HCT116 (cell line): ENCODE data around the gene FAM185A. TPM values are rescaled to one million over a fixed set of nuclear protein-coding genes. Genes with fewer than 3 reads are reported as not detected.

Source experiments
- ATAC-seq: fragments of 200-7000 bp; cut with Tn5 transposase; 2 replicates; pipeline ENCODE4 v1.9.1; 2020; ENCODE audit warnings: mild to moderate bottlenecking, moderate library complexity
- BruUV-seq: library from RNA; stranded (reverse); fragments of 400-500 nt; replicated peaks from 2 replicates; lab custom pipeline; 2021; lab: Mats Ljungman, UMichigan
- CTCF ChIA-PET: fragments of 300-600 bp; sonication (Branson Sonifier 250); formaldehyde crosslinking; loops from one replicate; lab custom pipeline; 2021; ENCODE audit warnings: antibody characterized with exemption; lab: Charles Lee
- POLR2A ChIA-PET: fragments of 300-600, 350-600 bp; sonication (Branson Sonifier 250); formaldehyde crosslinking; loops from one replicate; lab custom pipeline; 2021; ENCODE audit warnings: antibody characterized with exemption; lab: Charles Lee
- RAD21 ChIA-PET, 2 experiments: fragments of 300-600 bp; sonication (Branson Sonifier 250); formaldehyde crosslinking; loops; one replicate each; lab custom pipeline; 2023; ENCODE audit warnings: low total read pairs in 2 of 2; ENCODE audit not compliant: uncharacterized antibody in 2 of 2, unreplicated experiment in 2 of 2, low non-redundant PET in 1 of 2; lab: Charles Lee
- DNase-seq: peaks from one replicate; pipeline ENCODE4 v3.0.0-alpha.2; 2010; ENCODE audit warnings: low read depth, low spot score
- H2AFZ ChIP-seq: fragments of 200-600 bp; shearing (Covaris generic), sonication (generic); 2 replicates; pipeline ENCODE4 v1.6.1; 2017; ENCODE audit warnings: low read depth, mixed run types, mixed read lengths, antibody characterized with exemption, low read length; ENCODE audit not compliant: poor library complexity, severe bottlenecking
- H3K27ac ChIP-seq: 2 replicates; pipeline ENCODE4 v1.5.1; 2012; ENCODE audit warnings: low read depth, low read length
- H3K27me3 ChIP-seq: fragments of 200-600 bp; sonication (generic); 2 replicates; pipeline ENCODE4 v1.6.1; 2016; ENCODE audit warnings: mixed run types, low read length, mixed read lengths; ENCODE audit not compliant: insufficient read depth
- H3K36me3 ChIP-seq, 2 experiments: fragments of 200-500 bp in 1 of 2; fragments of 200-600 bp in 1 of 2; sonication (Bioruptor generic) in 1 of 2; sonication (generic) in 1 of 2; 2 replicates each; pipeline versions ENCODE4 v1.5.1 to v1.6.1; 2014 to 2016; ENCODE audit warnings: low read length in 2 of 2, inconsistent platforms in 1 of 2, mixed read lengths in 1 of 2, mixed run types in 1 of 2; ENCODE audit not compliant: insufficient read depth in 2 of 2, control insufficient read depth in 1 of 2
- H3K4me1 ChIP-seq, 2 experiments: fragments of 200-600 bp in 1 of 2; sonication (generic) in 1 of 2; 2 replicates each; pipeline versions ENCODE4 v1.5.1 to v1.6.1; 2012 to 2017; ENCODE audit warnings: low read length in 2 of 2, inconsistent platforms in 1 of 2, mild to moderate bottlenecking in 1 of 2, mixed read lengths in 1 of 2, mixed run types in 1 of 2, moderate library complexity in 1 of 2; ENCODE audit not compliant: insufficient read depth in 2 of 2, control insufficient read depth in 1 of 2
- H3K4me2 ChIP-seq: fragments of 200-600 bp; sonication (generic); 2 replicates; pipeline ENCODE4 v1.6.1; 2017; ENCODE audit warnings: mixed run types, low read length, mixed read lengths
- H3K4me3 ChIP-seq, 2 experiments: fragments of 200-600 bp in 1 of 2; sonication (generic) in 1 of 2; replicated peaks in 1 of 2; 2 replicates each; pipeline ENCODE4 v1.5.1; 2011 to 2016; ENCODE audit warnings: low read length in 2 of 2, control low read depth in 1 of 2, low read depth in 1 of 2, mild to moderate bottlenecking in 1 of 2, mixed read lengths in 1 of 2, mixed run types in 1 of 2
- H3K79me2 ChIP-seq: fragments of 200-600 bp; sonication (generic); 2 replicates; pipeline ENCODE4 v1.6.1; 2017; ENCODE audit warnings: mild to moderate bottlenecking, mixed run types, low read length, moderate library complexity, mixed read lengths; ENCODE audit not compliant: insufficient read depth
- H3K9ac ChIP-seq: fragments of 200-600 bp; sonication (generic); 2 replicates; pipeline ENCODE4 v1.6.1; 2016; ENCODE audit warnings: low read length, mixed read lengths
- H3K9me2 ChIP-seq: fragments of 200-600 bp; sonication (generic), shearing (Covaris generic); 2 replicates; pipeline ENCODE4 v1.6.1; 2017; ENCODE audit warnings: mixed run types, mild to moderate bottlenecking, moderate library complexity; ENCODE audit not compliant: insufficient read depth
- H3K9me3 ChIP-seq, 2 experiments: fragments of 200-500 bp in 1 of 2; fragments of 200-600 bp in 1 of 2; sonication (Bioruptor generic) in 1 of 2; sonication (generic) in 1 of 2; 2 replicates each; pipeline ENCODE4 v1.6.1; 2014 to 2017; ENCODE audit warnings: low read length in 2 of 2, mixed read lengths in 2 of 2, inconsistent platforms in 1 of 2, low read depth in 1 of 2, mild to moderate bottlenecking in 1 of 2, mixed run types in 1 of 2, moderate library complexity in 1 of 2; ENCODE audit not compliant: control insufficient read depth in 1 of 2, insufficient read depth in 1 of 2
- H4K20me1 ChIP-seq: fragments of 200-600 bp; sonication (generic), shearing (Covaris generic); 2 replicates; pipeline ENCODE4 v1.6.1; 2017; ENCODE audit warnings: mixed run types, mild to moderate bottlenecking, moderate library complexity; ENCODE audit not compliant: insufficient read depth
- CBX3 ChIP-seq: IDR thresholded peaks from 2 replicates; pipeline ENCODE4 v1.6.1; 2012; ENCODE audit warnings: low read depth
- CEBPB ChIP-seq: IDR thresholded peaks from 2 replicates; pipeline ENCODE4 v1.6.1; 2012; ENCODE audit warnings: low read depth
- ELF1 ChIP-seq: IDR thresholded peaks from 2 replicates; pipeline ENCODE4 v1.6.1; 2012; ENCODE audit warnings: low read depth, borderline replicate concordance
- EZH2 ChIP-seq: fragments of 200-600 bp; sonication (generic); IDR thresholded peaks from 2 replicates; pipeline ENCODE4 v1.6.1; 2017; ENCODE audit warnings: antibody characterized with exemption, mixed run types
- EZH2phosphoT487 ChIP-seq: fragments of 200-600 bp; IDR thresholded peaks from 2 replicates; pipeline ENCODE4 v1.6.1; 2018; ENCODE audit warnings: antibody characterized with exemption, borderline replicate concordance
- FOSL1 ChIP-seq: IDR thresholded peaks from 2 replicates; pipeline ENCODE4 v1.6.1; 2012; ENCODE audit warnings: low read depth
- JUND ChIP-seq: IDR thresholded peaks from 2 replicates; pipeline ENCODE4 v1.6.1; 2012
- POLR2A ChIP-seq: IDR thresholded peaks from 2 replicates; pipeline ENCODE4 v1.7.0; 2011; ENCODE audit warnings: borderline replicate concordance; ENCODE audit not compliant: insufficient read depth, insufficient read length; ENCODE audit errors: extremely low read depth
- POLR2AphosphoS5 ChIP-seq: IDR thresholded peaks from 2 replicates; pipeline ENCODE4 v1.6.1; 2011; ENCODE audit warnings: mild to moderate bottlenecking, low read depth, low read length, moderate library complexity
- RAD21 ChIP-seq: IDR thresholded peaks from 2 replicates; pipeline ENCODE4 v1.6.1; 2012; ENCODE audit warnings: low read depth, mild to moderate bottlenecking
- SP1 ChIP-seq: IDR thresholded peaks from 2 replicates; pipeline ENCODE4 v1.6.1; 2012; ENCODE audit warnings: low read depth
- YY1 ChIP-seq: IDR thresholded peaks from 2 replicates; pipeline ENCODE4 v1.6.1; 2011; ENCODE audit warnings: low read length, low read depth, moderate library complexity, mild to moderate bottlenecking; ENCODE audit not compliant: insufficient replicate concordance; ENCODE audit errors: extremely low read depth
- ZFX ChIP-seq: fragments of 450-650 bp; IDR thresholded peaks from 2 replicates; pipeline ENCODE4 v1.6.1; 2017
- ZNF274 ChIP-seq: fragments of 200-500 bp; sonication (Bioruptor generic); IDR thresholded peaks from 2 replicates; pipeline ENCODE4 v1.6.1; 2014; ENCODE audit warnings: mild to moderate bottlenecking, low read depth, low read length, inconsistent platforms
- intact Hi-C: fragments of 100-400 bp; cut with micrococcal nuclease; formaldehyde crosslinking; loops from 2 replicates; pipeline ENCODE4 v1.10.0; 2022
- total RNA-seq: library from RNA; stranded (reverse); gene quantifications from one replicate; pipeline ENCODE4 v1.2.1, GENCODE V29; 2021; ENCODE audit not compliant: unreplicated experiment
- TF ChIP-seq, protein P1 (sequence below): IDR thresholded peaks from 2 replicates; pipeline ENCODE4 v1.6.1; 2012
- TF ChIP-seq, protein P2 (sequence below): IDR thresholded peaks from 2 replicates; pipeline ENCODE4 v1.6.1; 2012
- TF ChIP-seq, protein P3 (sequence below): IDR thresholded peaks from 2 replicates; pipeline ENCODE4 v1.6.1; 2011; ENCODE audit warnings: mild to moderate bottlenecking, low read length, moderate library complexity; ENCODE audit not compliant: insufficient replicate concordance; ENCODE audit errors: extremely low read depth

The FAM185A gene
- total RNA-seq, 1 experiment from 2014 or later, result 8.0 TPM

DNA sequence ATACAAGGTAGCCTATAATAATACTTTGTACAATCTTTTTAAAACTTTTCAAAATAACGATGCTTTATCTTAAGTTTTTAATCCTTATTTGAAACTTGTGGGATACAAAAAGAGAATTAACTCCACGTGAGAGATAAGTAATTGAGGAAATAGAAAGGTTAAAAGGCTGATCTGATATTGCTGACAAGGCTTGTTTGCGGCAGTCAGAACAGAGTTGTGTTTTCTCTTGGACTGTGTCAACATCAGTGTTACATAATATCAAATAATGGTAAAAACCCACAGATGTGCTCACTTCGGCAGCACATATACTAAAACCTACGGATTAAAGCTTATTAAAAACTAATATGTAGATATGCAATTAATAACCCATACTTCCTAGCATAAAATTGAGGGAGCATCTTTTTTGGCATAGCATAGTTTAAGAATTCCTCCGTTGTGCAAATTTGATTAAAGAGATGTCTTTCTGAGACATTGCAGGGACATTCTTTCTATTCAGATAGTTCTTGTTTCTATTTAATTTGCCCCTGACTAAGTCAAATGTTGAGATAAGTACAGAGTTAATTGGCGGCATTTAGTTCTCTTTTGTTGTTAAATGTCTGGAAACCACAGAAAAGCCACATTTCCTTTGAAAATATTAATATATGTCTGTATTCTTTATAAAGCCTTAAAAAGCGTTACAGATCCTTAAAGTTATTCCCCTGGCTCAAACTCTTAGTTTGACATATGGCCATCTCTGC, 63.3 kb downstream of the FAM185A start:
- Histone ChIP-seq H3K9me3 (no peaks in the 10 kb centered on the region), H3K4me2 (no peak overlapping the region), H3K79me2 (no peaks in the 10 kb centered on the region), H3K36me3 (no peaks in the 10 kb centered on the region), H2AFZ (no peak overlapping the region), H3K9ac (no peak overlapping the region), H3K4me3 (no peak overlapping the region), H4K20me1 (no peaks in the 10 kb centered on the region), H3K9me2 (no peaks in the 10 kb centered on the region), H3K27ac (no peak overlapping the region), H3K4me1 (0 out of 4 replicates have a peak, but pooled peaks cover 0 to 3% of the 10 kb centered on the region in 2 experiments), H3K27me3 (no peaks in the 10 kb centered on the region)
- no peak for TF ChIP-seq POLR2A
- TF ChIP-seq, protein P1, sequence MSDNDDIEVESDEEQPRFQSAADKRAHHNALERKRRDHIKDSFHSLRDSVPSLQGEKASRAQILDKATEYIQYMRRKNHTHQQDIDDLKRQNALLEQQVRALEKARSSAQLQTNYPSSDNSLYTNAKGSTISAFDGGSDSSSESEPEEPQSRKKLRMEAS, result no peak
- intact Hi-C loops, result no loop called here
- ChIA-PET CTCF (no interaction called here), RAD21 (no interaction called here), POLR2A (no interaction called here)
- no TSS peak for BruUV-seq
- no peak for DNase-seq
- ATAC-seq, result no peak

DNA sequence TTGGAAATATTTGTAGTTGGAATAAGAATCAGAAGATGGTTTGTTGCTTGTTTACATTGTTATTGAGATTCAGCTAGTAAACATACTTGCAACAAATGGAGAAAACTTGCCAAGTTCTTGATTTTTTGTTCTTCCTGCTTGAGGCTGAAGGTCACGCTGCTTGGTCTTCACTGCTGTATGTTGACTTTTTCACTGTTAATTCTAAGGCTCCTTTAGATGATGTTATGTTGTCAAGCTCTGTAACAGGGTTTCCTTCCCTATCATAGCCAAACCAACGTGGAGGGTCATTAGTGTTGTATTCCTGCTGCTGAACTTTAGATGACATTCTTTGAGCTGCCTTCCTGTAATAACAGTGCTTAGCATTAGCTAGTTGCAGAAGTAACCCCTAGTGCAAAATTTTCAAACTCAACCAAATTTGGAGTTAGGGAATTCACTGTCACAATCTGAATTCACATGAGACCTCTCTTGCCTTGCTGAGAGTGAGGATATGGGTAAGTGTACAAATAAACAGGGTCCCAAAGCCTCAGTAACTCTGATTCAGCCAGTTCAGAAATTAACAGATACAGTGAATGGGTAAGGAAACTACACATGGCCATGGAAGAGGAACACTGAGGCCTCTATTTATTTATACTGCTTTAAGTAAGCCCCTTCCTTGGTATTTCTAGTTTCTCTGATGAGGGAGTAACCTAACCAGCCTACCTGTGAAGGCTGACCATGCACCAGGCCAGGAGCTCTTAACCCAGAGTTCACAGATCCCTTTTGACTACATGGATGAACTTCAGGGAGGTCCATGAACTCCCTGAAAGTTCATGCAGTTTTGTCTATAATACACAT, 64.6 kb downstream of the FAM185A start:
- intact Hi-C loops, result no loop called here
- Histone ChIP-seq H3K4me2 (no peak overlapping the region), H3K4me3 (no peak overlapping the region), H2AFZ (no peak overlapping the region), H3K79me2 (no peaks in the 10 kb centered on the region), H3K9me2 (no peaks in the 10 kb centered on the region), H3K36me3 (no peaks in the 10 kb centered on the region), H3K4me1 (0 out of 4 replicates have a peak, but pooled peaks cover 0 to 3% of the 10 kb centered on the region in 2 experiments), H4K20me1 (no peaks in the 10 kb centered on the region), H3K9ac (no peak overlapping the region), H3K27ac (no peak overlapping the region), H3K27me3 (no peaks in the 10 kb centered on the region), H3K9me3 (no peaks in the 10 kb centered on the region)
- CTCF ChIA-PET, result no interaction called here
- POLR2A ChIA-PET, result no interaction called here
- no peak for ATAC-seq
- BruUV-seq, result no TSS peak
- no peak for DNase-seq
- RAD21 ChIA-PET, result no interaction called here
- TF ChIP-seq CBX3 (no peak), YY1 (no peak), POLR2AphosphoS5 (no peak), ZFX (no peak), FOSL1 (no peak), POLR2A (no peak), SP1 (no peak), RAD21 (no peak), JUND (no peak), EZH2 (no peak), CEBPB (no peak), EZH2phosphoT487 (no peak), ZNF274 (no peak), ELF1 (no peak)
- TF ChIP-seq, protein P2, sequence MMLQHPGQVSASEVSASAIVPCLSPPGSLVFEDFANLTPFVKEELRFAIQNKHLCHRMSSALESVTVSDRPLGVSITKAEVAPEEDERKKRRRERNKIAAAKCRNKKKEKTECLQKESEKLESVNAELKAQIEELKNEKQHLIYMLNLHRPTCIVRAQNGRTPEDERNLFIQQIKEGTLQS, result no peak
- TF ChIP-seq, protein P3, sequence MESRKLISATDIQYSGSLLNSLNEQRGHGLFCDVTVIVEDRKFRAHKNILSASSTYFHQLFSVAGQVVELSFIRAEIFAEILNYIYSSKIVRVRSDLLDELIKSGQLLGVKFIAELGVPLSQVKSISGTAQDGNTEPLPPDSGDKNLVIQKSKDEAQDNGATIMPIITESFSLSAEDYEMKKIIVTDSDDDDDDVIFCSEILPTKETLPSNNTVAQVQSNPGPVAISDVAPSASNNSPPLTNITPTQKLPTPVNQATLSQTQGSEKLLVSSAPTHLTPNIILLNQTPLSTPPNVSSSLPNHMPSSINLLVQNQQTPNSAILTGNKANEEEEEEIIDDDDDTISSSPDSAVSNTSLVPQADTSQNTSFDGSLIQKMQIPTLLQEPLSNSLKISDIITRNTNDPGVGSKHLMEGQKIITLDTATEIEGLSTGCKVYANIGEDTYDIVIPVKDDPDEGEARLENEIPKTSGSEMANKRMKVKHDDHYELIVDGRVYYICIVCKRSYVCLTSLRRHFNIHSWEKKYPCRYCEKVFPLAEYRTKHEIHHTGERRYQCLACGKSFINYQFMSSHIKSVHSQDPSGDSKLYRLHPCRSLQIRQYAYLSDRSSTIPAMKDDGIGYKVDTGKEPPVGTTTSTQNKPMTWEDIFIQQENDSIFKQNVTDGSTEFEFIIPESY, result no peak
- TF ChIP-seq, protein P1, result no peak
